HUDEP-2 (cell line): ENCODE measurements around the gene ASCL4.
A peak's percentile ranks its signal among the peaks of the same experiment; 100 is the strongest.
"Not testable (repeated sequence)": the region's sequence is repeated elsewhere in the genome, so short reads cannot be mapped to it uniquely, and the experiment has no call there.

Experiments
- DNase-seq, 76 experiments: peaks; one replicate each; lab custom pipeline; 2025; ENCODE audit not compliant: unreplicated experiment in 76 of 76; lab: John Stamatoyannopoulos, UW

Gene ASCL4, protein sequence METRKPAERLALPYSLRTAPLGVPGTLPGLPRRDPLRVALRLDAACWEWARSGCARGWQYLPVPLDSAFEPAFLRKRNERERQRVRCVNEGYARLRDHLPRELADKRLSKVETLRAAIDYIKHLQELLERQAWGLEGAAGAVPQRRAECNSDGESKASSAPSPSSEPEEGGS

GRCh38 chr12:107774349-107775029 lies at the start of gene ASCL4:
Gene ASCL4, plus strand, starts transcription at chr12:107774704. Its CDS starts 515 bp downstream, at chr12:107775219.
- DNase-seq: no peak

GRCh38 chr12:107727327-107727726 lies 47.2 kb upstream of the ASCL4 start:
- not testable (repeated sequence) for DNase-seq

- DNase-seq: not testable (repeated sequence)
Observed at GRCh38 chr12:107727742-107728141, 46.8 kb upstream of the ASCL4 start.

GRCh38 chr12:107730618-107731341 lies 43.7 kb upstream of the ASCL4 start:
- DNase-seq: no peak

GRCh38 chr12:107731366-107731765 lies 43.1 kb upstream of the ASCL4 start:
- DNase-seq: no peak

GRCh38 chr12:107732365-107732764 lies 42.1 kb upstream of the ASCL4 start:
- DNase-seq: no peak

GRCh38 chr12:107734139-107734538 lies 40.4 kb upstream of the ASCL4 start:
- no peak for DNase-seq

DNA sequence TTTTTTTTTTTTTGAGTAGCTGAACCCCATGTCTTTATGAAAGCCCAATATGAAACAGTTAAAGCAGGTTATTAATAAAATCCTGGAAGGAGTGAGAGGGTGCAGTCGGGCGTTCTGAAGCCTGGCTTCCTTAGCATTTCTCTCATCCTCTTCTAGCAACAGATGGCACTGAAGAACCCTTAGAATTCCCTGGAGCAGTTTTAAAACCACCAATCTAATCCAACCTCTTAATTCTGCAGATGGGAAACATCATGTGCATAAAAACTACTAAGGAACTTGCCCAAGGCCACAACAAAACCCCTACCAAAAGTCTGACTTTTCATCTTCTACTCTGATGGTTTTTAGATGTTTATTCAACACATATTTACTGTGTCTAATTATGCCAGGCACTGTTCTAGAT lies 38.7 kb upstream of the ASCL4 start:
- no peak for DNase-seq

DNA sequence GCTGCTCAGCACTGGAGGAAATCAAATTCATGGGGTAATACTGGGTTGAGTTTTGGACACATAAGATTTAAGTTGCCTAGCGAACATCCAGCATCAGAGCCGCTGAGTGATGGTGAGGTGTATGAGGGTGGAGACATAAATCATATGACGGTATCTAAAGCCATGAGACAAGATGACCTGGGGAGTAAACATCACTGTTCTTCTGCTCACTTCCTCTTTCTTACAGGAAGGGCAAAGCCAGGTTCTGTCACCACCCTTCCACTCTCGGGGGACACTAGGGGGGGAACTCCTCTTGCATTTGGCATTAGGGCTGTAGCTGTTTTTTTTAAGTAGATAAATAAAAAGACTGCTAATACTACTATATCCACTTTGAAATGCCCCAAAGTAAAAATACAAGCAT lies 37.6 kb upstream of the ASCL4 start:
- DNase-seq: peak in 2 of 76 experiments; percentile 0 to 8

- DNase-seq: no peak
Observed at GRCh38 chr12:107748472-107748871, 26.0 kb upstream of the ASCL4 start.

GRCh38 chr12:107749083-107749482 lies 25.4 kb upstream of the ASCL4 start:
- DNase-seq: no peak

DNA sequence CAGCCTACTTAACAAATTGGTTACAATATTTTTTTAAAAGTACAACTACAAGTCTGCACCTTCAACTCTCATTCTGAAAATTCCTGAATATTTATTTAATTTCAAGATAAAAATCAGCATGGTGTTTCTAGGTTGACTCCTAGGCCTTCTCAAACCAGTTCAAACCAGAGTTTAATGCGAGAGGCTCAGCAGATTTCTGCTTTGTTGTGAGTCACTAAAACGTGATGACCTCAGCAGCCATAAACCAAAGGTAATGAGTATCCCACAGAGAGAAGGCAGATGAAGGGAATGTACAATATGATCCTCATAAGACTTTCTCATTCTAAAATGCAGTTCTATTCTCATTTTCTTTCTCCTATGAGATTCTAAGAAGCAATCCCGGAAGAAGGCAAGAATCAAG lies 15.1 kb upstream of the ASCL4 start:
- peak in 18 of 76 experiments; percentile 0 to 43 (median 9) for DNase-seq

GRCh38 chr12:107760207-107760808 lies 14.2 kb upstream of the ASCL4 start:
- peak in 12 of 76 experiments; percentile 1 to 29 (median 13) for DNase-seq

DNA sequence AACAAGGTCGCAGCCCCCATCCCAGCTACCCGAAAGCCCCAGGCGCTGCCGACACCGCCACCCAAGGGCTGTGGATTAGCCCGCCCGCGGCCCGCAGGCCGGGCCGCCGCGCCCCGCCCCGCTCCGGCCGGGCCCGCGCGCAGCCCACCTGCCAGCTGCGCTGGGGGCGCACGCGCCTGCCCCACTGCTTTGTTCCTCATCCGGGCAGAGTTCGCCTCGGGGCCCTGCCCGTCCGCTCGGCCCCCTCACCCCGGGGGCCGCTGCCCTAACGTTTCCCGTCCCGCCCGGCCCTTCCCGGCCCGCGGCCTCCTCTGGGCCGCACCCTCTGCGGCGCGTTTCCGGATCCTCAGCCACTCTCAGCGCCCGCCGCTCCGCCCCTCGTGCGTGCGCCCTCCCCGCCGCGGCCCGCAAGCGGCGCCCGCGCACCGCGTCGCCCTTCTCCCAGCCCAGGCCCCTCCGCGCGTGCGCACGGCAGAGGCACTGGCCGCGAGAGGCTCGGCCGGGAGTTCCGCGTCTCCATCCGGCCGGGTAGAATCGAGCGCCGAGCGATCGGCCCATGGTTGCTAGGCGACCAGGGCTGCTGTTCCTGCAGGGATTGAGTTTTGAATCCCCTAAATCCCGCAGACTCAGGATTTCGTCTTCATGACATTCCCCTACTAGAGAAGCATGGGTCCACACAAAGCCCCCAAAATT lies 13.5 kb upstream of the ASCL4 start, which contains the start of gene PRDM4:
PRDM4 (minus strand) TSS at position 329 of the 693 bp plus-strand sequence. CDS start 622 bp downstream, outside the sequence.
- DNase-seq: peak in 74 of 76 experiments; percentile 15 to 93 (median 82)

- no peak for DNase-seq
Observed at GRCh38 chr12:107761502-107761904, 13.0 kb upstream of the ASCL4 start.

- DNase-seq: no peak
Observed at GRCh38 chr12:107762874-107763273, 11.6 kb upstream of the ASCL4 start.

DNA sequence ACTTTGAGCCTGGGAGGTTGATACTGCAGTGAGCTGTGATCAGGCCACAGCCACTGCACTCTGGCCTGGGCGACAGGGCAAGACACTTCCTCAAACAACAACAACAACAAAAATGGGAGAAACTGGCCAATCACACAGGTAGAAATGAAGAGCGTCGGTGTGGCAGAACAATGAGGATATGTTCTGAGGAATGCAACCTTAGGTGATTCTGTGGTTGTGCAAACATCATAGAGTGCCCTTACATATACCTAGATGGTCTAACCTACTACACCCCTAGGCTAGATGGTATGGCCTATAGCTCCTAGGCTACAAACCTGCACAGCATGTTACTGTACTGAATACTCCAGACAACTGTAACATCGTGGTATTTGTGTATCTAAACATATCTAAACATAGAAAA lies 9.9 kb upstream of the ASCL4 start:
- no peak for DNase-seq

- no peak for DNase-seq
Observed at GRCh38 chr12:107765316-107765715, 9.2 kb upstream of the ASCL4 start.

- no peak for DNase-seq
Observed at GRCh38 chr12:107767466-107767865, 7.0 kb upstream of the ASCL4 start.

- no peak for DNase-seq
Observed at GRCh38 chr12:107775093-107775721, 703 bp downstream of the ASCL4 start.
